Stimulated activated naive CD8-positive, alpha-beta T cell treated with anti-CD3 and anti-CD28 coated beads, Interleukin-15, amount 100 ng/mL, for 72 hours (primary cell): ENCODE measurements around the gene MYPOP.

Experiments
- ATAC-seq: fragments of 150-1000 bp; cut with Tn5 transposase; 2 replicates; pipeline ENCODE4 v1.10.0; 2021; ENCODE audit warnings: mild to moderate bottlenecking, moderate library complexity
- DNase-seq, 2 donors: peaks; one replicate each; pipeline ENCODE4 v3.0.0; 2021 to 2022
- H3K27ac Mint-ChIP-seq, 2 donors: one replicate each; pipeline ENCODE4 v1.8.0; 2022; ENCODE audit warnings: mild to moderate bottlenecking in 2 of 2, mixed read lengths in 2 of 2, moderate library complexity in 2 of 2
- H3K27me3 Mint-ChIP-seq: one replicate; pipeline ENCODE4 v1.8.0; 2022; ENCODE audit warnings: mixed read lengths
- H3K4me1 Mint-ChIP-seq: one replicate; pipeline ENCODE4 v1.8.0; 2022; ENCODE audit warnings: mild to moderate bottlenecking, mixed read lengths
- H3K4me3 Mint-ChIP-seq, 2 donors: one replicate each; pipeline ENCODE4 v1.8.0; 2022; ENCODE audit warnings: mild to moderate bottlenecking in 2 of 2, mixed read lengths in 2 of 2, moderate library complexity in 1 of 2
- H3K9me3 Mint-ChIP-seq, 2 donors: one replicate each; pipeline ENCODE4 v1.8.0; 2022; ENCODE audit warnings: mixed read lengths in 2 of 2

Gene MYPOP

DNA sequence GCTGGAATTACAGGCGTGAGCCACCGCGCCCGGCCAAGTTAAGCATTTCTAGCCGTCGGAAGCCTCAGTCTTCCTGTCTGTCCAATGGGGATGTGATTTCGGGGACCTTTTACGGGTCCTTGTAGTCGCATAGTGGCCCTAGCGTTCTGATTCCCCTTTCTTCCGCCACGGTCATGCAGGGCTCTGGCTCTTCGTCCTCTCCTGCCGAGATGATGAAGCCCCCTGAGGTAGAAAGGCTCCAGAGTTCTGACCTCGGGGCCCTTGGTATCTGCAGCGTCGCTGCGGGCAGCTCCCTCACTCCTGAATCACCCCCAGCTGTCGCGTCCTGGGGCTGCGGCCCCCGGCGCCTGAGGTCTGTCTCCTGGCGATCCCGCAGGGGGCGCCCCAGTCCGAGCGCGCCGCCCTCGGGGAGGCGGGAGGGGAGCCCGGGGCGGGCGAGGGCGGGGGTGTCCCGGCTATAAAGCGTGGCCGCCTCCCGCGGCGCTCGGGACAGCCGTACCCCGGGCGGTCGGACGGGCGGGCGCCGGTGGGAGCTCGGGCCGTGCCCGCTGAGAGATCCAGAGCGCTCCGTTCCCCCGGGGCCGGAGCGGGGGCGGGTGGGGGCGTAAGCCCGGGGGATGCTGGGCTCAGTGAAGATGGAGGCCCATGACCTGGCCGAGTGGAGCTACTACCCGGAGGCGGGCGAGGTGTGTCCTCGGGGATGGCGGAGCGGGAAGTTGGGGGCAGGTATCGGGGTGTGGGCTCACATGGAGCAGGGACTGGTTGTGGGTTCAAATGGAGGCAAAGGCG lies 38.4 kb downstream of the MYPOP start, which contains the start of gene FOXA3:
Gene FOXA3, plus strand, starts transcription at position 487 of the 789 bp plus-strand sequence. Its CDS starts 131 bp downstream, at position 618.
- H3K27ac Mint-ChIP-seq, result peak within 1 kb of the TSS; percentile 94 to 96
- H3K27me3 Mint-ChIP-seq, result peaks cover 43% of the 10 kb centered on the region
- ATAC-seq (peak; percentile 54), DNase-seq (peak; percentile 71 to 77)
- peak within 1 kb of the TSS; percentile 94 to 98 for H3K4me3 Mint-ChIP-seq
- H3K9me3 Mint-ChIP-seq, result no peaks in the 10 kb centered on the region
- peaks cover 39% of the 10 kb centered on the region for H3K4me1 Mint-ChIP-seq

DNA sequence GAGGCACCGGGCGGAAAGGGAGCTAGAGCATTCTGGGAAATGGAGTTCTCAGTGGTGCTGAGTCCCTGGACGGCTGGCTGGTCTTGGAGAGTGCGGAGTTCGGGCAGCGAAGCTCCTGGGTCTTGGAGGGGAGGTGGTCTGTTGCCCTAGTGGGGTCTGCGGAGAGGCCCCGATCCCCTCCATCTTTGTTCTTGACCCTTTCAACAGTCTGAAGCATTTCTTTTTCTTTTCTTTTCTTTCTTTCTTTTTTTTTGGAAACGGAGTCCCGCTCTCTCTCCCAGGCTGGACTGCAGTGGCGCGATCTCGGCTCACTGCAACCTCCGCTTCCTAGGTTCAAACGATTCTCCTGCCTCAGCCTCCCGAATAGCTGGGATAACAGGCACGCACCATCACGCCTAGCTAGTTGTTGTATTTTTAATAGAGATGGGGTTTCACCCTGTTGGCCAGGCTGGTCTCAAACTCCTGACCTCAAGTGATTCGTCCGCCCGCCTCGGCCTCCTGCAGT lies 39.0 kb downstream of the MYPOP start:
- no peak for ATAC-seq
- Mint-ChIP-seq H3K4me3 (peak overlapping the region; percentile 94 to 98), H3K9me3 (no peaks in the 10 kb centered on the region), H3K4me1 (peaks cover 41% of the 10 kb centered on the region), H3K27me3 (peaks cover 43% of the 10 kb centered on the region), H3K27ac (peak overlapping the region; percentile 94 to 96)
- no peak for DNase-seq

DNA sequence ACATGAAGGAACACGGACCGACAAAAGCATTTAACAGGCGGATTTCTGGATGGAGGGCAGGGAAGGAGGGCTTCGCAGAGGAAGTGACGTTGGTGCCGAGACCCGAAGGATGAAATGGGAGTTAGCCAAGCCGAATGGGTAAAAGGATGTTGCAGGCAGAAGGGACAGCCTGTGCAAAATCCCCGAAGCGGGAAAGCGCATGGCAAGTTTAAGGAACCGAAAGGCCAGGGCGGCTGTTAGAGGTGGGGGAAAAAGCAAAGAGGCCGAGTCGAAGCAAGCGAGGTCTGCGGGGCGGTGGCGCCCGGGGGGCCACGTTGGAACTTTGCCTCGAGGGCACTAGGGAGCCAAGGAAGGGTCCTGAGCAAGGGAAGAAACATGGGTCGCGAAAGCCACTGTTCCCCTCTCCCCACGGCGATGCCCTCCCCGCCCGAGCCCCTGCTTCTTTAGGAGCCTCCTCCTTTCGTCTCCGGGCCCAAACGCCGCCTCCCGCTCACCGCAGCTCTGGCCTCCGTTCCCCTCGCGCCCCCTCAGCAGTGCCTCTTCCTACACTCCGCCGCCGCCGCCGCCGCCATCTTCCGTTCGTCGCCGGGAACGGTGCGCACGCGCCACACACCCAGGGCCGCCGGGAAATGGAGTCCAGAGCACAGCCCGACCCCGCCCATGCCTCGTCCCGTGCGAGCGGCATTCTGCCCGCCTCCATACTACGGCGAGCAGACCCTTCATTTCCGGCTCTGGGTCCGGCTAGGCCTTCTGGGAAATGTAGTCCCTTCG lies 39.7 kb downstream of the MYPOP start, which contains the start of gene SYMPK:
Gene SYMPK, minus strand, starts transcription at position 584 of the 771 bp plus-strand sequence. CDS start 8,652 bp downstream, outside the sequence.
- Mint-ChIP-seq H3K4me1 (peaks cover 47% of the 10 kb centered on the region), H3K9me3 (no peaks in the 10 kb centered on the region), H3K4me3 (peak within 1 kb of the TSS; percentile 94 to 98), H3K27ac (peak within 1 kb of the TSS; percentile 96), H3K27me3 (peaks cover 43% of the 10 kb centered on the region)
- DNase-seq, result peak; percentile 98 to 99
- peak; percentile 97 for ATAC-seq

DNA sequence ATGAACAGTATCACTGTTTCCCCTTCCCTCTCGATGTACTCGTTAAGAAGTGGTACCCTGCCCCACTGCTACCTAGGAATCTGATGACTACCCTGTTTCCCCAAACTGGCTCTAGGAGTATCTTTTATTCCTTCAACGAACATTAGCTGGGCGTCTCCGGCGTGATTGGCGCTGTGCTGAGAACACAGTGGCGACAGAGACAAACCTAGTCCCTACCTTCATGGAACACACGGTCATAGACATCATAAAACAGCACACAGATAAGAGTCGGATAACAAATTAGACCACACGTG lies 40.2 kb downstream of the MYPOP start:
- ATAC-seq (no peak), DNase-seq (no peak)
- H3K27ac Mint-ChIP-seq, result peak overlapping the region; percentile 96
- peaks cover 47% of the 10 kb centered on the region for H3K4me1 Mint-ChIP-seq
- peaks cover 41% of the 10 kb centered on the region for H3K27me3 Mint-ChIP-seq
- H3K9me3 Mint-ChIP-seq, result no peaks in the 10 kb centered on the region
- peak overlapping the region; percentile 94 to 98 for H3K4me3 Mint-ChIP-seq

GRCh38 chr19:45860359-45861259 lies 41.8 kb downstream of the MYPOP start:
- H3K4me3 Mint-ChIP-seq, result peak overlapping the region; percentile 52 to 94
- ATAC-seq (no peak), DNase-seq (no peak)
- H3K4me1 Mint-ChIP-seq, result peaks cover 47% of the 10 kb centered on the region
- H3K27ac Mint-ChIP-seq, result no peak overlapping the region
- H3K27me3 Mint-ChIP-seq, result peaks cover 25% of the 10 kb centered on the region
- H3K9me3 Mint-ChIP-seq, result no peaks in the 10 kb centered on the region

- Mint-ChIP-seq H3K27ac (no peak overlapping the region), H3K4me3 (no peak overlapping the region), H3K27me3 (no peaks in the 10 kb centered on the region), H3K9me3 (no peaks in the 10 kb centered on the region), H3K4me1 (peaks cover 8% of the 10 kb centered on the region)
- DNase-seq, result no peak
- ATAC-seq, result no peak
These were observed 48.1 kb downstream of the MYPOP start for GRCh38 chr19:45854167-45854778.

DNA sequence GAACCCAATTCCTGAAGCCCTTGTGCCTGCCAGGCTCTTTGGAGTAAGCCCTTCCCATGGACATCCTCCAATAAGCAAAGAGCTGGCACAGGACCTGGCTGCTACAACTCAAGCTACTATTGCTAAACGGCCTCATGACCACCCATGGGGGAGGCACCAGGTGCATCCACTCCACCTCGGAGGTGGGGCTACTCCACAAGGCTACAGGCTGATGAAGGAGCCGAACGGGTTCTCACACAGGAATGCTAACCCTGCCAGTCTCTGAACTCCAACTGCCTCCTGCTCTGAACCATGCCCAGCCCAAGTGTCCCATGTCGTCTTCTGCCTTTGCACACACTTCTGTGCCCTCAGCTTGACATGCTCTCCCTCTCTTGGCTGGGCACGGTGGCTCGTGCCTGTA lies 49.4 kb downstream of the MYPOP start:
- DNase-seq, result no peak
- Mint-ChIP-seq H3K9me3 (no peaks in the 10 kb centered on the region), H3K27me3 (no peaks in the 10 kb centered on the region), H3K4me3 (no peak overlapping the region), H3K27ac (no peak overlapping the region), H3K4me1 (peaks cover 2% of the 10 kb centered on the region)
- ATAC-seq, result no peak

- H3K4me3 Mint-ChIP-seq, result no peak overlapping the region
- H3K27ac Mint-ChIP-seq, result no peak overlapping the region
- no peak for DNase-seq
- H3K4me1 Mint-ChIP-seq, result no peaks in the 10 kb centered on the region
- no peaks in the 10 kb centered on the region for H3K9me3 Mint-ChIP-seq
- ATAC-seq, result no peak
- no peaks in the 10 kb centered on the region for H3K27me3 Mint-ChIP-seq
These were observed 50.2 kb downstream of the MYPOP start for GRCh38 chr19:45852145-45852750.

- DNase-seq (no peak), ATAC-seq (no peak)
- Mint-ChIP-seq H3K9me3 (no peaks in the 10 kb centered on the region), H3K4me3 (no peak overlapping the region), H3K27me3 (no peaks in the 10 kb centered on the region), H3K4me1 (no peaks in the 10 kb centered on the region), H3K27ac (no peak overlapping the region)
These were observed 53.5 kb downstream of the MYPOP start for GRCh38 chr19:45848922-45849321.

GRCh38 chr19:45847663-45848062 lies 54.8 kb downstream of the MYPOP start:
- Mint-ChIP-seq H3K4me1 (no peaks in the 10 kb centered on the region), H3K4me3 (no peak overlapping the region), H3K27me3 (no peaks in the 10 kb centered on the region), H3K27ac (peak overlapping the region in 1 of 2 donors; percentile 88), H3K9me3 (no peaks in the 10 kb centered on the region)
- DNase-seq (no peak), ATAC-seq (no peak)

DNA sequence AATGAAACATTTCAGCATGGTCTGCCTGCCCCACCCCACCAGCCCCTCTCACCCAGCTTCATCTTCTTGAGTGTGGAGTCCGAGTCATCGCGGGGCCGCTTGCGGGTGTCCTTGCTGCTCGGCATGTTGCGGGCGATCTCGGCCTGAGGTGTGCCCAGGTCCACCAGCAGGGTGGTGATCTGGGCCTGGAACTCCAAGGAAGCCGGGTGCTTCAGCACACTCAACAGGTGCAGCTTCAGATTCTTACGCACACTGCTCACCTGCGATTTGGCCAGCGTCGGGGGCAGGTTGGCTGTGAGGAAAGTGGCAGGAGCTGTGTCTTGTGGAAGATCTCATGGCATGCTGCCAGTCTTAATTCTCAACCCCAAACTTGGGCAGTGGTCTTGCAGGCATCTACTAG lies 60.2 kb downstream of the MYPOP start:
- Mint-ChIP-seq H3K4me1 (no peaks in the 10 kb centered on the region), H3K9me3 (no peaks in the 10 kb centered on the region), H3K27me3 (no peaks in the 10 kb centered on the region), H3K4me3 (no peak overlapping the region), H3K27ac (no peak overlapping the region)
- DNase-seq (no peak), ATAC-seq (no peak)
